Tibial artery (tissue), 4 donors: ENCODE data around the gene MYL10.

Experiments
- DNase-seq, 2 donors: peaks; one replicate each; pipeline ENCODE4 v3.0.0-alpha.2; 2019
- H3K27ac ChIP-seq, 2 donors: fragments of 200-600 bp; sonication (generic) in 1 of 2; 1 replicate in 1 of 2; 2 replicates in 1 of 2; pipeline ENCODE4 v1.5.1; 2018 to 2019; ENCODE audit warnings: mild to moderate bottlenecking in 1 of 2
- H3K27me3 ChIP-seq, 2 donors: fragments of 200-600 bp; sonication (generic) in 1 of 2; one replicate each; pipeline versions ENCODE4 v1.5.1 to v1.6.0; 2016 to 2019
- H3K36me3 ChIP-seq, 3 donors: fragments of 200-600 bp; sonication (generic) in 2 of 3; one replicate each; pipeline ENCODE4 v1.5.1; 2016 to 2019; ENCODE audit warnings: mild to moderate bottlenecking in 2 of 3
- H3K4me1 ChIP-seq, 4 donors: fragments of 200-600 bp; sonication (generic) in 2 of 4; 1 replicate in 3 of 4; 2 replicates in 1 of 4; pipeline ENCODE4 v1.5.1; 2016 to 2019
- H3K4me3 ChIP-seq, 2 donors: fragments of 200-600 bp; sonication (generic) in 1 of 2; 1 replicate in 1 of 2; 2 replicates in 1 of 2; pipeline ENCODE4 v1.5.1; 2018 to 2019; ENCODE audit warnings: mild to moderate bottlenecking in 2 of 2
- H3K9me3 ChIP-seq, 3 donors: fragments of 200-600 bp; sonication (generic) in 1 of 3; one replicate each; pipeline ENCODE4 v1.5.1; 2016 to 2019
- CTCF ChIP-seq, 2 experiments: fragments of 200-600 bp in 1 of 2; fragments of 450-650 bp in 1 of 2; IDR thresholded peaks; one replicate each; pipeline ENCODE4 v1.5.1; 2017 to 2019; ENCODE audit warnings: antibody characterized with exemption in 2 of 2, mild to moderate bottlenecking in 1 of 2, moderate library complexity in 1 of 2
- intact Hi-C: fragments of 100-400 bp; cut with DNase I; formaldehyde crosslinking; loops from one replicate; pipeline ENCODE4 v1.15.0; 2023; ENCODE audit warnings: low total_unique reads

MYL10 gene

GRCh38 chr7:101614098-101614938 lies 14.8 kb downstream of the MYL10 start:
- Histone ChIP-seq H3K27me3 (no peaks in the 10 kb centered on the region), H3K36me3 (no peaks in the 10 kb centered on the region), H3K4me1 (peaks cover 0 to 35% (median 27%) of the 10 kb centered on the region in 4 donors), H3K27ac (peak overlapping the region; percentile 73 to 79), H3K9me3 (no peaks in the 10 kb centered on the region), H3K4me3 (no peak overlapping the region)
- TF ChIP-seq CTCF (IDR thresholded peaks at IDR 0.05), result no peak
- intact Hi-C loops, result no loop called here
- DNase-seq, result peak in 1 of 2 donors; percentile 79

GRCh38 chr7:101612885-101613515 lies 16.1 kb downstream of the MYL10 start:
- Histone ChIP-seq H3K27ac (peak overlapping the region; percentile 73 to 79), H3K36me3 (no peaks in the 10 kb centered on the region), H3K4me1 (peaks cover 0 to 35% (median 29%) of the 10 kb centered on the region in 4 donors), H3K4me3 (no peak overlapping the region), H3K27me3 (no peaks in the 10 kb centered on the region), H3K9me3 (no peaks in the 10 kb centered on the region)
- no peak for TF ChIP-seq CTCF (IDR thresholded peaks at IDR 0.05)
- intact Hi-C loops, result no loop called here
- no peak for DNase-seq

- Histone ChIP-seq H3K4me1 (peaks cover 0 to 20% (median 14%) of the 10 kb centered on the region in 4 donors), H3K9me3 (no peaks in the 10 kb centered on the region), H3K27me3 (no peaks in the 10 kb centered on the region), H3K4me3 (no peak overlapping the region), H3K36me3 (no peaks in the 10 kb centered on the region), H3K27ac (no peak overlapping the region)
- intact Hi-C loops, result no loop called here
- DNase-seq, result no peak
- no peak for TF ChIP-seq CTCF (IDR thresholded peaks at IDR 0.05)
Observed at GRCh38 chr7:101608772-101609713, 20.1 kb downstream of the MYL10 start.

- Histone ChIP-seq H3K27ac (peak overlapping the region in 1 of 2 donors; percentile 21), H3K36me3 (no peaks in the 10 kb centered on the region), H3K9me3 (no peaks in the 10 kb centered on the region), H3K27me3 (no peaks in the 10 kb centered on the region), H3K4me1 (peaks cover 0 to 17% (median 9%) of the 10 kb centered on the region in 4 donors), H3K4me3 (no peak overlapping the region)
- DNase-seq, result no peak
- intact Hi-C loops, result no loop called here
- no peak for TF ChIP-seq CTCF (IDR thresholded peaks at IDR 0.05)
Observed at GRCh38 chr7:101606498-101606923, 22.6 kb downstream of the MYL10 start.
